Activated naive CD4-positive, alpha-beta T cell (primary cell): ENCODE measurements around the gene CS.
"Not testable (repeated sequence)": the region's sequence is repeated elsewhere in the genome, so short reads cannot be mapped to it uniquely, and the experiment has no call there.

ENCODE experiments used
- DNase-seq, 4 experiments: peaks; one replicate each; lab custom pipeline; 2025; lab: John Stamatoyannopoulos, UW

Gene CS

DNA sequence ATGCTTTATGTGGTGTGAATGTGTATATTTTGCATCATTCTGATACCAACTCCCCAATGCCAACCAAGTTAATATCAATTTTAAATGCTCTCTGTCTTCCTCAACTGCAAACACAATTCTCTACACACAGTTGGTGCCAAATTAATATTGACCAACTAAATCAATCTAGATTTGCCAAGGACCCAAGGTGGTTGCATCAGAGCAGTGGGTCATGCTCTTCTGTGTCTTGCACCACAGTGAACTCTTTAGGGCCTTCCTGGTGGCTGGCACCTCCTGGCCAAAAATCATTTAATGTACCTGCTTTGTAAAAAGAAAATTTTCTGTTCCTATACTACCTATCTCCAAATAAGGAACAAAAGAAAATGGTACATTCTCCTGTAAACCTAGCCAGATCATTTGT is 19.3 kb downstream of the CS start:
- DNase-seq: no peak

DNA sequence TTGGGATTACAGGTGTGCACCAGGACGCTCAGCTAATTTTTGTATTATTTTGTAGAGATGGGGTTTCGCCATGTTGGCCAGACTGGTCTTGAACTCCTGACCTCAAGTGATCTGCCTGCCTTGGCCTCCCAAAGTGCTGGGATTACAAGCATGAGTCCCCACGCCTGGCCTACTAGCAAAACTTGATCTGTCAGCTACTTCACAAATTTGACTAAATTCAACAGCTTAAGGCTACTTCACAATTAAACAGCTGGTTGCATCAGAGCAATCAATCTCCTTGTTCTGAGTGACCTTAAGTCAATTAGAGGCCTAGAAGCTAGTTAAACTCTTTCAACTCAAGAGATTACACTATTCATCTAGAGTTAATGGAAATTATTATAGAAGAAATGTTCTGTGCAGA is 21.2 kb downstream of the CS start:
- DNase-seq: no peak

DNA sequence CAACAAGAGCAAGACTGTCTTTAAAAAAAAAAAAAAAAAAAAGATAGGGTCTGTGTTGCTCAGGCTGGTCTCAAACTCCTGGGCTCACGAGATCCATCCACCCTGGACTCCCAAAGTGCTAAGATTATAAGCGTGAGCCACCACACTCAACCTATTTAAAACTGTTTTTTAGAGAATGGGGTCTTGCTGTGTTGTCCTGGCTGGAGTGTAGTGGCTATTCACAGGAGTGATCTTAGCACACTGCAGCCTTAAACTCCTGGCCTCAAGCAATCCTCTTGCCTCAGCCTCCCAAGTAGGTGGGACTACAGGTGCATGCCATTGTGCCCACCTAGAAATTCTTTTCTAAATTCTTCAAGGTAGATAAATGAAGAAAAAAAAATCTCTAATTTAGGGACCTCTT is 25.8 kb downstream of the CS start:
- no peak for DNase-seq

DNA sequence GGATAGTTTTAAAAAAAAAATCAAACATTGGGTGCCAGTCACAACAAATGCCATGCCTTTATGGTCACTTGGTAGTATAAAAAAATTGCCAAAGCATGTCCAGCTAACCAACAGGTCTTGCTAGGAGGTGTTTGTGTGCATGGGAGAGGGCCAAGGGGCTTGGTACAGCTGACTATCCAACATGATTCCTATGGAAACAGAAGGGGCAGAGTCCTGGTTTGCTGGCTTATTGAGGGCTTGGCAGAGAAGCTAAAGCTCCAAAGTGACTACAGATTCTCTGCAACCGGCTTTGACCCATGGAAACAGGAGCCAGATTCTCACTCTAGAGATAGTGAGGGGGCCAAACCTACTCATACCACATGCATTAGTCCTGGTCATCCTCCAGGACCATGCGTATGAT is 27.7 kb downstream of the CS start:
- not testable (repeated sequence) for DNase-seq

DNA sequence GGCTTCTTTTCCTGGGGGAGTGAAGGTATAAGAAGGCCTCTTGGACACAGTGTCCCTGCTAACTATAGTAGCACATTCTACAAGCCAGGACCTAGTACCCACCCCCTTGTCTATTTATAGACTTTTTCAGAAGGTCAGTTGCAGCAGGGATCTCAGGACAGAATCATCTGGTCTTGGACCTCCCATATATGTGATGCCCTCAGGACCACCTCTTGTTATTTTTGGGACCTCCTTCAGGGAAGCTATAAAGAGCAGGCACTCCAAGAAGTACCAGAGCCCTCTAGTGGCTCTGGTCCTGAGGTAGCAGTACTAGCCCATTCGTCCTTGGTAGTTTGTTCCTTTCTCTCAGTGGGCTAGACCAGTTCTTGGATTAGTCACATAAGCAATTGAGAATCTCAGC is 29.1 kb downstream of the CS start:
- DNase-seq: no peak

DNA sequence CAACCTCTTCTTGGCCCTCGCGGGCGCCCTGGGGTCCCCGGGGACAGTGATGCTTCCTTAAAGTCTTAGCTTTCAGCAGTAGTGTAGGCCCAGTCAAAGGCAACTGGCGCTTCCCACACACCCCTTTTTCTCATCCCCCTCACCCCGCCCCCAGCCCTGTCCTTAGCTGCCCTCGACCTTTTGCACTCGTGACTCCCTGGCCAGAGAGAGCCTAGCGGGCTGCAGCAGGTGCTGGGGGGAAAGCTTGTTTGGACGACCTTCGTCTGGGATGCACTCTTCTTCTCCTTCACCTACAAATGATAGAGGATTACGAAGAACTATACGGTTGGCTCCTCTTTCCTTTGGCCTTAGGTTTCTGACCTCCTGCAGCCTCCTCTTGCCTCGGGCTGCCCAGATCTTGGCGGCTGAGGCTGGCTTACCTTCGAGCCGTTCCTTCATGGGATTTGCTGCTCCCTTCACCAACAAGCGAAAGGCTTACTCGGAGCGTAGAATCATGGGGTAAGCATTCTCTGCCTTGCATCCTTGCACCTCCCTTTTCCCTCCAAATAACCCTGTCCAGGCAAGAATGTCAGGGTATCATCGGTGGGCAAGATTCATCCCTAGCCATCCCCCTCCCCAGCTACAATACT is 32.6 kb downstream of the CS start:
- no peak for DNase-seq

DNA sequence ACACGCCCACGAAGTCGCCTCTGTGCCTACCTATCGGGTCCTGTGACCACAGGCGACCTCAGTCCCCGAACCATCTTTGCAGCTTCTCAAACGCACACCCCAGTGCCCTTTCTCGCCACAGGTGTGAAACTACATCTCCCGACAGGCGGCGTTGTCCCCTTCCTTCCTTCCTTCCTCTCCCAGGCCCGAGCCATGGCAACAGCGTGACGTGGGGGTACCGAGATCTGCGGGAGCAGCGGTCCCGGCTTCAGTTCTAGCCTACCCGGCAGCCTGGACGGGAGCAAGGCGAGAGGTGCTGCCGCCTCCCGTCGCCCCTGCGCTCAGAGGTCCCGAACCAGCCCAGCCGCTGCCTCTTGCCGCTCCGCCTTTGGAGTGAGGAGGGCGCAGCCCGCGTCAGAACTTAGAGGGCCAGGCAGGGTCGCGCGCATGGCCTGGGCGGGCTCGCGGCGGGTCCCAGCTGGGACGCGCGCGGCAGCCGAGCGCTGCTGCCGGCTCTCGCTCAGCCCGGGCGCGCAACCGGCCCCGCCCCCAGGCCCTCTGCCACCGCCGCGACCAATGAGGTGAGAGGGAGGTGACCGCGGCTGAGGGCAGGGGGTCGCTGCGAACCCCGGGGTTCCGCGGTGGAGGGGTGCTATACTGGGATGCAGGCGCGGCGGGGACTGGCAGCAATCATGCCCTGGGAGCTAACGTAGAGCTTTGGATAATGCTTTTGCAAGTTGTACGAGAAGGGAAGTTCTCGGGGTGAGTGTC is 33.3 kb downstream of the CS start, which contains the start of gene COQ10A:
Gene COQ10A, plus strand, starts transcription at position 250 of the 750 bp plus-strand sequence. Its CDS starts 177 bp downstream, at position 427.
- peak; percentile 65 to 83 (median 72) for DNase-seq

DNA sequence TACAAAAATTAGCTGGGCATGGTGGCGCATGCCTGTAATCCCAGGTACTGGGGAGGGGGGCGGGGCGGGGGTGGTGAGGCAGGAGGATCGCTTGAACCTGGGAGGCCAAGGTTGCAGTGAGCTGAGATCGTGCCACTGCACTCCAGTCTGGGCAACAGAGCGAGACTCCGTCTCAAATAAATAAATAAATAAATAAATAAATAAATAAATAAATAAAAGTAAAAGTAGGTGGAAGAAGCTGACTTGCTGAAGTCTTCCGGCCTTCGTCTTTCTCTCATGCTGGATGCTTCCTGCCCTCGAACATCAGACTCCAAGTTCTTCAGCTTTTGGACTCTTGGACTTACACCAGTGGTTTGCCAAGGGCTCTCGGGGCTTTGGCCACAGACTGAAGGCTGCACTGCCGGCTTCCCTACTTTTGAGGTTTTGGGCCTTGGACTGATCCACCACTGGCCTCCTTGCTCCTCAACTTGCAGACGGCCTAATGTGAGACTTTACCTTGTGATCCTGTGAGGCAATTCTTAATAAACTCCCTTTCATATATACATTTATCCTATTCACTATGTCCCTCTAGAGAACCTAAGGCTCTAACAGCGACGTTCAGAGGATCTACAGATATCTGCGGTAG is 34.0 kb downstream of the CS start:
- not testable (repeated sequence) for DNase-seq

DNA sequence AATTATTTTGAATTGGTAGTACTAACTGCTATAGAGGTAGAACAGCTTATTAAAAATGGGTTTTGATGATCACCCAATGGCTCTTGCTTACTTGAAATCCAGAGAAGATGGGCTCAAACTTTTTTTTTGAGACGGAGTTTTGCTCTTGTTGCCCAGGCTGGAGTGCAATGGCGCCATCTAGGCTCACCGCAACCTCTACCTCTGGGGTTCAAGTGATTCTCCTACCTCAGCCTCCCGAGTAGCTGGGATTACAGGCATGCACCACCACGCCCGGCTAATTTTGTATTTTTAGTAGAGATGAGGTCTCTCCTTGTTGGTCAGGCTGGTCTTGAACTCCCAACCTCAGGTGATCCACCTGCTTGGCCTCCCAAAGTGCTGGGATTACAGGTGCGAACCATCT is 37.2 kb downstream of the CS start:
- not testable (repeated sequence) for DNase-seq

DNA sequence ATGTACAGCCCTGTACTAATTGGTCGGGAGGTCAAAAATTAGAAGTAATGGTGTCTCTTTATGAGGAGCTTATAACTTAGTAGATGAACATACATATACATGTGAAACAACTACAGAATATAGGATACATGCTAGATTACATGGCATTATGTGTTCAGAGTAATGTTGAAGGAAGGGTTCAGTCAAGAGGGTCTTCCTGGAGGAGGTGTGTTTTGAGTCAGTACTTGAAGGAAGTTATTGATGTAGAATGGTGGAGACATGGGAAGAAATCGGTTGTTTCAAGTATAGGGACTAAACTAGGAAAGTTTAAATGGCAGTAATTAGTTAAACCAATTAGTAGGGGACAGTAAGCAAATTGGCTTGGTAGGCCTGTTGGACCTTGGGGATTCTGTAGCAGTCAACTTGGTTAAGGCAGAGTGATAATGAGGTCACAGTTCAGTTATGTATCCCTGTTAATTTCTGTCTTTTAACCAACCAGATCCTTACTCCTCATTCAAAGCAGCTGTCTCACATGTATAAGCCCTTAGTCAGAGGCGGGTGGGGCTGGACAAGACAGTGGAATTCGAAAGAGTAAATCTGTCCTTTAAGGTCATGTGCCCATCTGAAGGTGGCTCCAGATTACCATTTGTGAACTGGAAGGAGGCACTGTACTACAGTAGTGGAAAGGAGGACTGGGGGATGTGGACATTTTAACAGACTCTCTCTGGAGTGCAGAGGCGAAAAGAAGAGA is 38.5 kb downstream of the CS start:
- no peak for DNase-seq

DNA sequence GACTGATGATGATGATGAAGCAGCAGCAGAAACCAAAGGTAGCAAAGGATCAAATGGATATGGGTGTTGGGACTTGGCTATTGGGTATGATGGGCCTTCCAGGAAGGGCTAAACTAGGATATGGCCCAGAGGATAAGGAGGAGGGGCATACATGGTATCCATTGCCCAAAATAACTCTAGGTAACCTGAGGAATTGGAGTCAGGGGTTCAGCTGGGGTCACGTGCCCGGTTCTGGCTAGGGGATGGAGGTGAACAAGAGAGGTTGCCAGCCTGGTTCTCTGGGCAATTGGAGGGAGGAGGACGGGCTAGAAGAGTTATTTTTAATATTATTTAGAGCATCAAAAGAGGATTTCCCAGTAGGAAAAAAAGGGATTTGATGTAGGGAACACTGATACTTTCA is 39.2 kb downstream of the CS start:
- no peak for DNase-seq

DNA sequence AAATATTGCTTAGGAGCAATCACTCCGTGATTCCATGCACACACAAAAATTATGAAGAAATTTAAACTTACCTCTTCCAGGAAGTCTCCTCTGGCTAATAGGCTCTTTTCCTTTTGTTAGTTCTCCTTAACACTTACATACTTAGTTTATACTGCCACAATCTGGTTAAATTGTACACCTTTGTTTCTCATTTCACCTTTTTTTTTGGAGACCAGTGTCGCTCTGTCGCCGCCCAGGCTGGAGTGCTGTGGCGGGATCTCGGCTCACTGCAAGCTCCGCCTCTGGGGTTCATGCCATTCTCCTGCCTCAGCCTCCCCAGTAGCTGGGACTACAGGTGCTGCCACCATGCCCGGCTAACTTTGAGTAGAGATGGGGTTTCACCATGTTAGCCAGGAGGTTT is 39.8 kb downstream of the CS start:
- DNase-seq: no peak

DNA sequence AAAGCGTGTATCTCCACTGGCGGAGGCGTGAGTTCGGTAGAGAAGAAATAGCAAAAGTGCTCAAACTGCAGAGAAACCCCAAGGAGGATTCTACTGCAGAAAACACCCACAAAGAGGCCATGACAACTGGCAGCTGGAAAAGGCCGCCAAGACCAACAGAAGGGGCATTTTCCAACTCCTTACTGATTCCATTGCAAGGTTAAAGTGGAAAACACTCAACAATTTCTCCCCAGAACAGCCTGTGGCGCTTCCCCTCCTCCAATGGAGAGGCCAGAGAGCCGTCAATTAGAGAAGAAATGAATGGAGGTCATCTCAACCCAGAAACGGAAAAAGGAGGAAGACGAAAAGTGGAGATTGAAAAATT is 41.3 kb downstream of the CS start:
- DNase-seq: no peak

DNA sequence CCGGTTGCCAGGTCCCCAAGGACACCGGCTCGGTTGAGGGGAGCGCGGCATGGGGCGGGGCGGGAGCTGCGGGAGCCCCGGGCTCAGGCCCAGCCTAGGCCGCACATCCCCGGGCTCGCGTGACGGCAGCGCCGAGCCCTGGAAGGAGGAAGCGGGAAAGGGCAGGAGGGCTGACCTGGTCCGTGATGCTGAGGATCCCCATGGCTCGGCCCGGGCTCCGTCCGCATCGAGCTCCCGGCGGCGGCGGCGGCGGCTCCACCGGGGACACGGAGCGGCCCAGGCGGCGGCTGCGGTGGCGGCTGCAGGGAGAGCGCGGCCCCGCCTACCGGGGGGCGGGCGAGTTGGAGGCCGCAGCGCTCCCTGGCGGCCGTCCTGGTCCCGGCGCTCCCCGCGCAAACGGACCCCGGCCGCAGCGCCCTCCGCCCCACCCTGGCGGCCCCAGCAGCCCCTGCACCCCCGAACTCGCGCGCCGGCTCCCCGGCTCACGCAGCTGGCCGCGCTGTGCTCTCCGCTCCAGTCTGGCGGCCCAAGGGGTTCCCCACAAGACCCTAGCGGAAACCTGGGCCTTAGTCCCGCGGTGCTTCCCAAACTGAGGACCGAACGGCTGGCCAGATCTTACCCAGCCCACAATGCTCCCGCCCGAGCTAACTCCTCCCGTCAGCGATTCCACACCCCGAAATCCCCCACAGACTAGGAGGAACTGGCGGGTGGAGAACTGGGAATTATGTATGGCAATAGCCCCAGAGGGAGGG is 41.9 kb downstream of the CS start, which contains the start of gene ANKRD52:
Gene ANKRD52, minus strand, starts transcription at position 317 of the 752 bp plus-strand sequence. Its CDS starts 115 bp downstream, at position 202.
- DNase-seq: peak; percentile 39 to 79 (median 44)

DNA sequence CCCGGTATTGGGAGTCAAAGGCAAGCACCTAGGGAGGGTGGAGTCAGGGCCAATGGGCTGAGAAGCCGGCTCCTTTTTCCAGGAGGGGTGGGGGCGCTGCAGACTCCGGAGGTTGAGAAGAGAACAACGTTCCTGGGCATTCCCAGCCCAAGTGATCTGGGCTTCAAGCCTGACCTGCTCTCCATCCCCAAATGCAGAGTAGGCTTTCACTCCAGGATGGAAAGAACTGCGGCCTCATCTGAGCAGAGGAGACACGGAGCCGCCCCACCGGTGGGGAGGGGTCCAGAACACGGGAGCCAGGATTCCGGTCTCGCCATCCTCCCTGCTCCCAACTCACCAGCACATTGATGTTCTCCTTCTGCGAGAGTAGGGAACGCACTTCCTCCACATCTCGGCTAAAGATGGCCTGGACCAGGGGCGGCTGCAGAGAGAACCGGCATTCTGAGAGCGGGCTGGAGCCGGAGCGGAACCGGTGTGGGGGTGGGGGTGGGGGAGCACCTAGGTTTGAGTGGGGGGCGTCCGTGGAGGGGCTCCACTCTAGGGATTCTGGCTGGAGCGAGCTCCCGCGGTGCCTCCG is 42.6 kb downstream of the CS start:
- no peak for DNase-seq

DNA sequence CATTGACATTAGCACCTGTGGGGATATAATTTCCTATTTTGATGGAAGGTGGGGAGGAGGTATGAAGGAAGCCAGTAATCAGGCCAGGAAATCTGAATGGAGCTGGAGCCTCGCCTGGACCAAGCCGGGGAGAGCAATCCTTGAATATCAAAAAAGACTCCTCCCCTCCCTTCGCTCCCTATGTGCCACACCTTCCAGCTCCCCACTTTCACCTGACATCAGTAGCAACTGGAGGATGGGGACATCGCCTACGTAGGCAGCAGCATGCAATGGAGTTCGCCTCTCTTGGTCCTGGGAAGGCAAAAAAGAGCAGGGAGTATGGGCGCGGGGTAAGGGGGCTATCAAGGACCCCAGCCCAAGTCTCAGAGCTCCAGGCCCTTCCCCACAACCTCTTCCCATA is 43.1 kb downstream of the CS start:
- DNase-seq: no peak

DNA sequence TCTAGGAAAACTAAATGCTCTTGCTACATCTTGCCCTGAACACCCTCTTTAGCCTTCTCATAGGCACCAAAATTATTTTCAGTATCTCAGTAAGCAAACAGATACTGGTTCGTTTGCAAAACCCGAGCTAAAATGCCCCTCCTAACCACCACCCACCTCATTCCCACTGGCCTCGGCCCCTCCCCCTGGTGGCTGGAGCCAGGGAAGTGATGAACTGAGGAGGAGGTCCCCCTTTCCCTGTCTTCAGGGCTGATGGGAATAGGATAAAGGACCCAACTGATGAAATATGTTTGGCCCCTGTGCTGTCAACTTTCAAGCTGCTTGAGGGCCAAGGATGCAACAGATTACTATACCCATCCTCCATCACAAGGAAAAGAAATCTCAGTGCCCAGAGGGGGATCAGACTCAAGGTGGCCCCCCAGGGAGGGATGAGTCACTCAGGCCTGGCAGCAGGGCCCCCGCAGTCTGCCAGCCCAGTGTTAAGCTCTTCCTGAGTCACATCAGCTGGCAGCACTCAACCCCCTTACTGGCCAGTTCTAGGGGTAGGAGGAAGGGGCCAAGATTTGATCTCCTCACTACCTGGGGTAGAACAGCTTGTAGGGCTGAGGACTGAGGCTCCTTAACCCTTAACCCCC is 43.7 kb downstream of the CS start:
- no peak for DNase-seq

DNA sequence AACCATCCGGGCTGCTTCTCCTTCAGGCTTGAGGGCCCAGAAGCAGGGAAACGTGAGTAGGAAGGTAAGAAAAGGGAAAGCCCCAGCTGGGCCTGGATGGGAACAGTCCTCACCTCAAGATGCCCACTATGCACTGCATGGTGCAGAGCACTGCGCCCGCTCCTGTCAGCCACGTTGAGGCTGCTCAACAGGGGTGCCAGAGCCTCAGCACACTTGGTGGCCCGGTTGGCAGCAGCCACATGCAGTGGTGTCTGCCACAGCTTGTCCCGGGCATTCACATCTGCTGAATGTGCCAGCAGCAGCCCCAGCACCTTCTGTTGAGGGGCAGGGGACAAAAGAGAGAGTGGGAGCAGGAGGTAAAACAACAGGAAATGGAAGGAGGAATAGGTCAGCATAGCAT is 44.5 kb downstream of the CS start:
- no peak for DNase-seq

DNA sequence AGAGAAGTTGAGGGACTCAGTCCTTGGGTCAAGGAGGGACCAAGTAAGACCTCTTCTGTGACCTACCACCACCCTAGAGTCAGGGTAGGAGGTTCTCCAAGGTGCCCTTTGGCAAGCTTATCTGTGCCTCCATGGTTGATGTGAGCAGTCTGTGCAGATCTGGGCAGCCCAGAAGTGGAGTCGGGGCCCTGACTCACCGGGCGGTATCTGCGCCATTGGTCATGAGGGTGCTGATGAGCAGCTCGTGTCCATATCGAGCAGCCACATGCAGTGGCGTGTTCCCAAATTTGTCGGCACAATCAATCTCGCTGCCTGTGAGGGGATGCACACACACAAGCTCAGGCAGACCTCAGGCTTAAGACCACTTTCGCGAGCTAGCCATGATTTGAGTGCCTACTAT is 47.0 kb downstream of the CS start:
- DNase-seq: no peak

DNA sequence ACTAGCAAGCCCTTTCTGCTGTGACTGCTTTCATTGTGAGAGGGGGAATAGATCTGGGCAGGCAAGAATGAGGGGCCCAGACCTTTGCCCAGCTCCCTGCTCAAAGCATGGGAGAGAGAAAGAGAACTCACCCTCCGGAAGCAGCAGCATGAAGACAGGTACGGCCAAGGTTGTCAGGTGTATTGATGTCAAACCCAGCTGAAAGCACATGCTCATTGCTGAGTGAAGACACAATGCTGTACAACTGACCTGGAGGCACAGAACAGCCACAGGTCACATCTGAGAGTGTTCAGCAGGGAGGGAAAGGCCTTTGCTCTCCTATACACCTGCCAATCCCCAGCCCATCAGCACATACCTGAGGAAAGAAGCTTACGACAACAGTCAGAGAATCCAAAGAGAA is 47.5 kb downstream of the CS start:
- DNase-seq: no peak

DNA sequence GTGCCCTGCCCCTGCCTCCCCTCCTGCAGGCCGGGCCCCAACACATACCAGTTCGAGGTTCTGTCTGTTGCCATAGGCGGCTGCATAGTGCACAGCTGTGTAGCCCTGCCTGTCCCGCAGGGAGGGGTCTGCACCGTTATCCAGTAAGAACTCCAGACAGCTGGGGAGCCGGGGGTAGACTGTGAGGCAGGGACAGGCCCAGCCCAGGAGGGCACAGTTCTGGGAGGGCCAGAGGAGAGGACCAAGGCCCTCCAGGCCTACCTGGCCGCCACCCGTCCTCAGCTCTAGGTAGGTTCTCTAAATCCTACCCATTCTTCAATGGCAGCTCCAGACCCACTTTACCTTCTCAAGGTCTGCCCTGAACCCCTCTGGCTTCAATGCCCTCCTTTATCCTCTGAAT is 51.4 kb downstream of the CS start:
- DNase-seq: no peak
